ENCODE results near the gene DMD. TPM values are rescaled to one million over a fixed set of nuclear protein-coding genes. Genes with fewer than 3 reads are reported as not detected.

DMD gene
- polyA plus RNA-seq, 12 donors: 53.6 to 134 (median 95.6) TPM; not detected in 1

- DNase-seq: no peak
Measured at GRCh38 chrX:31714797-31715196, 1496.6 kb downstream of the DMD start.

- DNase-seq: no peak
Measured at GRCh38 chrX:31713120-31713519, 1498.2 kb downstream of the DMD start.

DNA sequence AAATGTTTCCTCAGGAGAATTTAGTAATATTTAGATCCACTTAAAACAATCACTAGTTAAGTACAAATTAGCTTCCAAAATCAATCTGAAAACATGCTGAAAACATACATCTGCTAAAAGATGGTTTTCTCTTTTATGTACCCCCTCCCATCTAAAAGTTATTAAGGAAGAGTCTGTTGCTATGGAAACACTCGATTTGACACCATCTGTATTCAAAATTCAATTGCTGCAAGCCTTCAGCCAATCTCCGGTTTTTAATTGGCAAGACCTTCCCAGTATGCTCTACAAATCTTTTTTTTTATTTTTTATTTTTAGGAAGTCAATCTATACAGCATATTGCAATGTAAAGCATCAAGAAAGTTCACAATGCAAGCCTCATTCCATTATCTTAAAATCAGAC is 1500.2 kb downstream of the DMD start:
- no peak for DNase-seq

- no peak for DNase-seq
Measured at GRCh38 chrX:31708116-31708515, 1503.2 kb downstream of the DMD start.

DNA sequence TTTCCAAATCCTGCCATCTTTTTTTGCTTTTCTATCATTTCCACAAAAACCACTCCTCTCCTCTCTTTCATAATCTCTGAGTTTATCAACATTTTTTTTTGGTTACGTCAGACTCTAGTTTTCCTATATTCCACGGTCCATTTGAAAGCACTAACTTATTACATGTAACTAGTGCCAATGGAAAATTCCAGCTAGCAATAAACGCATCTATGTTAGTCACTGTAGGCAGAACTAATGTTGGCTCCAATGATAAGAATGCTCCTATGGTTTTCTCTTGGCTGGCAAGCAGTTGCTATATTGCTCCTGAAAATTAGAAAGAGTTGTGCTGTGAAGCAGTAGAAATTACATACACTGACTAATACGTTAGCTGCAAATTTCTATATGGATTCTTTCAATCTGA is 1504.9 kb downstream of the DMD start:
- DNase-seq: no peak

- DNase-seq: no peak
Measured at GRCh38 chrX:31705816-31706215, 1505.5 kb downstream of the DMD start.

DNA sequence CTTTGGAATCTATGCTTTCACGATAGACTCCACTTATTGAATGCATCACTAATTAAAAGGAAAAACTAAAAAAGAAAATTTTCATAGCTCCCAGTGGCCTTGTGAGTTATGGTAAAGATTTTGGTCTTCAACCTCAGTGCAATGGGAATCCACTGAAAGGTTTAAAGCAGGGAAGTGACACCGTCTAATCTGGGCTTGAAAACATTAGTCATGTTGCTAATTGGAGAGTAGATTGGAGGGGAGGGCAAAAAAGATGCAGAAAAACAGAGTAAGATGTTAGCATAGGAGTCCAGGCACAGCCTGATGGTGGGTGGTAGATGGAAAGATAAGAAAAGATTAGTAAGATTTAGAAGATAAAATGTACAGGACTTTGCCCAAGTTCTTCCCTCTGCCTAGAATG is 1506.4 kb downstream of the DMD start:
- no peak for DNase-seq

DNA sequence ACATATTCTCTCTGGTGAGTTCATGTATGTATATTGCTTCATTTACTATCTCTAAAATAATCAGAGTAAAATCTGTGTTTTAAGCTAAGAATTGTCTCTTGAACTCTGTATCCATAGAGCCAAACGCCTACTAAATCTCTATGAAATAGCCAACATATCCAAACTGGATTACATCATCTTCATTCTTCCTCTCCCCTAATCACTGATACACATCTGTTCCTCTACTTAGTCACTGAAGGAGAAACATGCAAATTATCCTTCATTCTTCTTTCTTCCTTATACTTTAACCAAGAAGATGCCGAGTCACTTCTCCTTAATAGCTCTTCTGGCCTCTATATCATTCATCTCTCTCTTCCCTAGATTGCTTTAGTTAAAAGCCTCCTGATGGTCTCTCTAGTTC is 1509.1 kb downstream of the DMD start:
- DNase-seq: no peak

- DNase-seq: no peak
Measured at GRCh38 chrX:31697294-31697916, 1513.9 kb downstream of the DMD start.

DNA sequence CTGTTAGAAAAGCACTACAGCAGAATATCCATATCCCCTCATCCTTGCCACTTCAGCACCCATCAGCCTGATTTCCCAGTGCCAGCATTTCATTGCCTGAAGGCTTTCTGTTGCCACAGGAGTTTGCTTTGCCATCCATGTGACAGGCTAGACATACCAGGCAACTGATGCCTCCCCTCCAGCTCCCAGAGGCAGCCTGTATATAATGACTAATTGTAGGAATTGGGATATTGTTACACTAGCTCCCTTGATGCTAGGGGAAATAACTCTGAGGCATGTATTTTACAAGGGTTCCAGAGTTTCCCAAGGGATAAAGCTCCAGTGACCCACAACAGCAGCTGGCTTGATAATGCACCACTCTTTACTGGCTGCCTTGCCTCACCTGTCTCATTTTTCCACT is 1531.5 kb downstream of the DMD start:
- no peak for DNase-seq

- DNase-seq: no peak
Measured at GRCh38 chrX:31670245-31670644, 1541.1 kb downstream of the DMD start.

DNA sequence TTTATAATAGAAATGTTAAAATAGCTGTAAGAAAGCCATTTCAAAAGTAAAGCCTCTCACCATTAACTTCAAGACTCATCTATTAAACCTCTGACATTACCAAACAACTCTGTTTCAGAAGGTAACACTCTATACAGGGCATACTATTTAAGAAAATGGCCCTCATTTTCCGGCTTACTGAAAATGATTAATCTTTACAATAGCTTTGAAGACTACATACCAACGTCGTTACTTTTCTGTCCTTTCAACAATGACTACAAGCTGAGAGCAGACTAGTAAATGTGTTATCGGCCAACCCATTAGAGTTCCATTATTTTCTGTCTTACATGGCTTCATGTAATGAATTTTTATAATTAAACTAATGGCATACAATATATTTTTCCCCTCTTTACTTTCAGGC is 1545.9 kb downstream of the DMD start:
- no peak for DNase-seq

DNA sequence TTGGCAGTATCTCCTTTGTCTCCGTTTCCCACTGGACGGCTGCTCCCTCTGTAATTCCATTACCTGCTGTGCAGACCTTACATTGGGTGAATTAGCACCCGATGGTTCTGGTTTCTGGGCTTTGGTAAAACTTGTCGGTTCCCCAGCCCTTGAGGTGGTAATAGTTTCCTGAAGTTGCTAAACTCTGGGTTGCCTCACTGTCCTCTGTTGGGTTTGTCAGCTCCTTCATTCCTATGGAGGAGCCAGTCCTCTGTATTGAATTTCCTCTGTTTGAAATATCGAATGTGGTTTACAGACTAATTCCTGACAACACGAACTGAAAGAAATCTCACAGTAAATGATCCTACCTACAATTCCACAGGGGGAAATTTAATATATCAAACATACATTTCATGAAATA is 1548.2 kb downstream of the DMD start:
- no peak for DNase-seq

DNA sequence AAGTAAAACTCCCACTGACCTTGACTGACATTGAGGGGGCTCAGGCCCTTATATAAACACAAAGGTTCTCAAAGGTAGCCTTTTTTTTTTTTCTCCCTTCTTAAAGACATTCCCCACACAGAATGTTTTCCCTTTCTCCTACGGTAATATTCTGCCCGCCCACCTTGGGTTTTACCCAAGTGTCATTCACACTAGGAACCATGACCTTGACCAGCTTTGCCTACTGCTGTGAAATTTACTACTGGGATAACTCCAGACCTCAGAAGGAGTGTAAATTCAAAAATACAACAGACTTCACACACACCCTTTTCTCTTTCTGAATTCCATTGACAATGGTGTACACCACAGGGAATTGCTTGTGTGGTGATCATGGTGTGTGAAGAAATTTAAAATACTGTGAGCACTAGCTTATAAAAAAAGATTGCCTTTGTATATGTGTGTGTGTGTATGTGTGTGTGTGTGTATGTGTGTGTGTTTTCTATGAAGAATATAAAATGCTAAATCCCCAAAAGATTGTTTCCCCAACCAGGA is 1550.0 kb downstream of the DMD start:
- DNase-seq: no peak

DNA sequence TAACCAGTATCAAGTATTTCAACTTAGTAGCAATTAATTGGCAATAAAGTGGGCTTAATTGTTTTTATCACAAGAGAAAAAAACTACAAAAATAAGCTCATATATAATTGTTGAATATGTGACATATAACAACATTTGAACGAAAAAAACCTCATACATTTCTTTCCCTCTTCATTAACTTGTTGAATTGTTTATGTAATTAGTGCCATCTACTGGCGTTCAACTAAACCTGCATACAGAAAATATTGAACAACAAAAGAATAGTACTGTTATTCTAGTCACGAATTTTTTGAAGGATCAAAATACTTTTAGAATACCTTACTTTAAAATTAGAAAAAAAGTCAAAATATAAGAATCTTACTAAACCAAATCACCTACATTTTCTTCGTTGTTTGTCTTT is 1553.0 kb downstream of the DMD start:
- DNase-seq: peak; percentile 6

DNA sequence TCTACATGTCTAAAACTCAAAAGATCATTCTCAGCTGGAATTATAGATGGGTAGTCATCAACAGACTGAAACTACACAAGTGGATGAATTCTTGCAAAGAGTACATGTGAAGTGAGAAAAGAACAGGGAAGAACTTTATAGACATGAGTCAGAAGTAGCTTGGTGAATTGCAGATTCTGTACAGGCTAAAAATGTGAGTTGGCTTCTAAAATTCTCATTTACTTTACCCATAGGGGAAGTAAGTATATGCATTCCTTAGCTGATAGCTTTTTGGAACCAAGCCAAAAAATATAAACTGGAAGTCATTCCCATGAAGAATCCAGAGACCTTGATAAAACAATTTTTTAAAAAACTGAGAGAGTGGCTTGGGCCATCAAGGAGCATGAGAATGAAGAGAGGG is 1555.3 kb downstream of the DMD start:
- no peak for DNase-seq

DNA sequence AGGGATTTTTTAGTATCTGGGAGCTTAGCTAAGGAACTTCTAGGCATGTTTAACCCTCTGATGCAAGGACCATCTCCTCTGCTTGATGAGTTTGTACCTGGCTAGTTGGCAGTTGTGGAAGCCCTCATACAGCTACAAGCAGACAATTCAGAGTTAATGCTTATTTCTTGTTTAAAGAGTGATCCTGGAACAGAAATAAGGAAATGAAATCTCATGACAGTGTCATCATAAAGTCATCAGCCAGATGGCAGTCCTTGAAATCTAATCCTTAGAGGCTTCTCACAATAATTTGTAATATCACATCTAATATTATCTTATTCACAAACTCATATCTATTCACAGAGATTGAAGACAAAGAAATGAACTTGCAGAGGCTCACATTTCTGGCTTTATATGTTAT is 1557.9 kb downstream of the DMD start:
- DNase-seq: no peak

- no peak for DNase-seq
Measured at GRCh38 chrX:31652650-31653049, 1558.7 kb downstream of the DMD start.

- DNase-seq: no peak
Measured at GRCh38 chrX:31649201-31649600, 1562.1 kb downstream of the DMD start.

- no peak for DNase-seq
Measured at GRCh38 chrX:31633349-31633748, 1578.0 kb downstream of the DMD start.

GRCh38 chrX:31629195-31629594 is 1582.2 kb downstream of the DMD start:
- DNase-seq: no peak

DNA sequence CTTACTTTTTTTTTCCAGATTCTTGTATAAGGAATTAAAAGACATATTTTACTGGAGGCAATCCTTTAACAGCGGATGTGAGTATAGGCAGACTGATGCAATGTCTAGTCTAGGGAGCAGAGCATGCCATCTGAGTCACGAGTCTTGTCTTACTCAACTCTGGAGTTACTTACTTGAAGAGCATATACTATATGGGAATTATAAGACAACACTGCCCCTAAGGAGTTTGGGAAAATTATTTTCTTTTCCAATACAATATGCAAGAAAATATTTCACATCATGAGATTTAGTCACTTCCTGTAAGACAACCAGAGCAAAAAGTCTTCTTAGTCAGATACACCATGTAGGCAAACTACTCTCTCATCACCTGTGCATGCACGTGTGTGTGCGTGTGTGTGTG is 1602.2 kb downstream of the DMD start:
- no peak for DNase-seq

- DNase-seq: no peak
Measured at GRCh38 chrX:31608638-31609037, 1602.7 kb downstream of the DMD start.

GRCh38 chrX:31606771-31607170 is 1604.6 kb downstream of the DMD start:
- no peak for DNase-seq

Data from muscle of arm (tissue), 12 donors.